WERI-Rb-1 (cell line): ENCODE measurements around the gene PITPNB.

Experiments used
- DNase-seq: peaks from one replicate; pipeline ENCODE4 v3.0.0-alpha.2; 2020
- H3K27ac ChIP-seq: fragments of 250-450 bp; sonication (Bioruptor Pico); 2 replicates; pipeline ENCODE4 v1.5.1; 2020; ENCODE audit warnings: mild to moderate bottlenecking, moderate library complexity
- H3K27me3 ChIP-seq: fragments of 250-450 bp; sonication (Bioruptor Pico); 2 replicates; pipeline ENCODE4 v1.5.1; 2021; ENCODE audit warnings: mild to moderate bottlenecking, low read depth, moderate library complexity; ENCODE audit not compliant: insufficient read depth, severe bottlenecking
- H3K36me3 ChIP-seq: fragments of 250-450 bp; sonication (Bioruptor Pico); 2 replicates; pipeline ENCODE4 v1.5.1; 2020; ENCODE audit warnings: mild to moderate bottlenecking, moderate library complexity
- H3K4me3 ChIP-seq: 2 replicates; pipeline ENCODE4 v1.5.1; 2011; ENCODE audit warnings: low read depth, mild to moderate bottlenecking, control low read depth, low read length
- H3K9me3 ChIP-seq: fragments of 250-450 bp; sonication (Bioruptor Pico); 2 replicates; pipeline ENCODE4 v1.5.1; 2021; ENCODE audit warnings: mild to moderate bottlenecking, moderate library complexity; ENCODE audit not compliant: severe bottlenecking
- CTCF ChIP-seq: IDR thresholded peaks from 2 replicates; pipeline ENCODE4 v1.5.1; 2011; ENCODE audit warnings: low read depth, mild to moderate bottlenecking, control low read depth, inconsistent platforms, low read length

PITPNB gene

GRCh38 chr22:27811778-27812177 is 107.3 kb downstream of the PITPNB start:
- no peaks in the 10 kb centered on the region for H3K36me3 ChIP-seq
- H3K4me3 ChIP-seq: no peak overlapping the region
- no peaks in the 10 kb centered on the region for H3K9me3 ChIP-seq
- H3K27me3 ChIP-seq: no peaks in the 10 kb centered on the region
- H3K27ac ChIP-seq: no peak overlapping the region
- no peak for DNase-seq
- TF ChIP-seq CTCF: no peak

GRCh38 chr22:27810609-27811151 is 108.4 kb downstream of the PITPNB start:
- Histone ChIP-seq H3K4me3 (no peak overlapping the region), H3K36me3 (no peaks in the 10 kb centered on the region), H3K27ac (no peak overlapping the region), H3K27me3 (no peaks in the 10 kb centered on the region), H3K9me3 (no peaks in the 10 kb centered on the region)
- no peak for TF ChIP-seq CTCF
- DNase-seq: no peak

GRCh38 chr22:27809700-27810608 is 109.1 kb downstream of the PITPNB start:
- H3K27me3 ChIP-seq: no peaks in the 10 kb centered on the region
- no peak overlapping the region for H3K4me3 ChIP-seq
- H3K36me3 ChIP-seq: no peaks in the 10 kb centered on the region
- H3K9me3 ChIP-seq: no peaks in the 10 kb centered on the region
- H3K27ac ChIP-seq: no peak overlapping the region
- DNase-seq: no peak
- no peak for TF ChIP-seq CTCF

GRCh38 chr22:27809226-27809603 is 109.8 kb downstream of the PITPNB start:
- DNase-seq: peak; percentile 56
- Histone ChIP-seq H3K36me3 (no peaks in the 10 kb centered on the region), H3K9me3 (no peaks in the 10 kb centered on the region), H3K27me3 (no peaks in the 10 kb centered on the region), H3K27ac (no peak overlapping the region), H3K4me3 (no peak overlapping the region)
- peak; percentile 54 for TF ChIP-seq CTCF

GRCh38 chr22:27808451-27809225 is 110.4 kb downstream of the PITPNB start:
- Histone ChIP-seq H3K27me3 (no peaks in the 10 kb centered on the region), H3K27ac (no peak overlapping the region), H3K36me3 (no peaks in the 10 kb centered on the region), H3K4me3 (no peak overlapping the region), H3K9me3 (no peaks in the 10 kb centered on the region)
- no peak for DNase-seq
- TF ChIP-seq CTCF: no peak
